Endodermal cell (in vitro differentiated cells): ENCODE data around the gene MAGOH. TPM values are rescaled to one million over a fixed set of nuclear protein-coding genes. Genes with fewer than 3 reads are reported as not detected.
A peak's percentile ranks its signal among the peaks of the same experiment; 100 is the strongest.

Source experiments
- DNase-seq: peaks from one replicate; pipeline ENCODE4 v3.0.0-alpha.2; 2017
- H3K27ac ChIP-seq: 2 replicates; pipeline ENCODE4 v1.5.1; 2013; ENCODE audit warnings: mild to moderate bottlenecking, low read depth, low read length, moderate library complexity
- H3K27me3 ChIP-seq: 2 replicates; pipeline ENCODE4 v1.6.1; 2013; ENCODE audit warnings: mild to moderate bottlenecking, low read length, moderate library complexity; ENCODE audit not compliant: insufficient read depth, control insufficient read depth, poor library complexity, severe bottlenecking
- H3K36me3 ChIP-seq: 2 replicates; pipeline ENCODE4 v1.7.0; 2013; ENCODE audit warnings: mild to moderate bottlenecking, low read length, moderate library complexity; ENCODE audit not compliant: control insufficient read depth, insufficient read depth
- H3K4me1 ChIP-seq: one replicate; pipeline ENCODE4 v1.7.0; 2013; ENCODE audit warnings: low read length; ENCODE audit not compliant: control insufficient read depth, insufficient read depth
- H3K4me3 ChIP-seq: 2 replicates; pipeline ENCODE4 v1.5.1; 2013; ENCODE audit warnings: mild to moderate bottlenecking, low read length, moderate library complexity
- H3K9ac ChIP-seq: 2 replicates; pipeline ENCODE4 v1.6.1; 2013; ENCODE audit warnings: mild to moderate bottlenecking, low read length, moderate library complexity; ENCODE audit not compliant: poor library complexity, severe bottlenecking; ENCODE audit errors: extremely low read depth
- H3K9me3 ChIP-seq: 2 replicates; pipeline ENCODE4 v1.6.1; 2013; ENCODE audit warnings: mild to moderate bottlenecking, low read length, moderate library complexity; ENCODE audit not compliant: control insufficient read depth
- H3K27ac Mint-ChIP-seq: 2 replicates; pipeline ENCODE4 v1.8.0; 2020; ENCODE audit warnings: mixed read lengths
- H3K27me3 Mint-ChIP-seq: 2 replicates; pipeline ENCODE4 v1.8.0; 2021; ENCODE audit warnings: mild to moderate bottlenecking, mixed read lengths; ENCODE audit not compliant: insufficient read depth
- H3K36me3 Mint-ChIP-seq: 2 replicates; pipeline ENCODE4 v1.8.0; 2020; ENCODE audit warnings: low read depth, mixed read lengths
- H3K4me1 Mint-ChIP-seq: 2 replicates; pipeline ENCODE4 v1.8.0; 2020; ENCODE audit warnings: mixed read lengths
- H3K4me3 Mint-ChIP-seq: 2 replicates; pipeline ENCODE4 v1.8.0; 2020; ENCODE audit warnings: mild to moderate bottlenecking, moderate library complexity, mixed read lengths
- H3K9me3 Mint-ChIP-seq: 2 replicates; pipeline ENCODE4 v1.8.0; 2020; ENCODE audit warnings: mild to moderate bottlenecking, mixed read lengths
- CTCF ChIP-seq: fragments of 200-600 bp; sonication (generic); conservative IDR thresholded peaks from 2 replicates; pipeline ENCODE4 v1.5.0; 2021; ENCODE audit warnings: antibody characterized with exemption, mild to moderate bottlenecking
- WGBS, 2 experiments: methylation state at CpG; one replicate each; pipeline versions ENCODE4 v1.1.5 to v1.1.7; 2013; ENCODE audit warnings: missing lambda C conversion rate in 2 of 2, mixed read lengths in 1 of 2; ENCODE audit not compliant: insufficient coverage in 1 of 2, insufficient read length in 1 of 2; 5-methylcytosine and 5-hydroxymethylcytosine counted together
- total RNA-seq, 2 donors: library from RNA; stranded (reverse); fragmentation: NEBNext Ultra II Directional in 1 of 2; extraction: Animal tissue kit (Norgen Biotek cat#: 25700) in 1 of 2; gene quantifications; 2 replicates in 1 of 2; 3 replicates in 1 of 2; pipeline ENCODE4 v1.2.1, GENCODE V29; 2021

Gene MAGOH
- total RNA-seq, 2 donors from 2014 or later, result 59.1 to 74.7 TPM

GRCh38 chr1:53267761-53268160, 29.4 kb upstream of the MAGOH start:
- Histone ChIP-seq H3K27ac (no peak overlapping the region), H3K9ac (no peak overlapping the region), H3K27me3 (no peaks in the 10 kb centered on the region), H3K36me3 (peaks cover 60% of the 10 kb centered on the region), H3K4me1 (no peaks in the 10 kb centered on the region), H3K4me3 (no peak overlapping the region), H3K9me3 (no peaks in the 10 kb centered on the region)
- no peaks in the 10 kb centered on the region for H3K9me3 Mint-ChIP-seq
- H3K4me3 Mint-ChIP-seq, result no peak overlapping the region
- peaks cover 64% of the 10 kb centered on the region for H3K36me3 Mint-ChIP-seq
- no peaks in the 10 kb centered on the region for H3K4me1 Mint-ChIP-seq
- no peak for TF ChIP-seq CTCF
- H3K27ac Mint-ChIP-seq, result no peak overlapping the region
- H3K27me3 Mint-ChIP-seq, result no peaks in the 10 kb centered on the region
- DNase-seq, result no peak

- H3K27me3 ChIP-seq, result no peaks in the 10 kb centered on the region
- no peaks in the 10 kb centered on the region for H3K4me1 Mint-ChIP-seq
- H3K9me3 ChIP-seq, result no peaks in the 10 kb centered on the region
- no peaks in the 10 kb centered on the region for H3K27me3 Mint-ChIP-seq
- H3K27ac ChIP-seq, result no peak overlapping the region
- no peaks in the 10 kb centered on the region for H3K9me3 Mint-ChIP-seq
- H3K4me3 Mint-ChIP-seq, result no peak overlapping the region
- no peak overlapping the region for H3K4me3 ChIP-seq
- peak; percentile 71 for DNase-seq
- H3K36me3 ChIP-seq, result peaks cover 72% of the 10 kb centered on the region
- H3K4me1 ChIP-seq, result no peaks in the 10 kb centered on the region
- no peak overlapping the region for H3K9ac ChIP-seq
- TF ChIP-seq CTCF, result peak; percentile 72
- H3K27ac Mint-ChIP-seq, result no peak overlapping the region
- peaks cover 57% of the 10 kb centered on the region for H3K36me3 Mint-ChIP-seq
Observed at GRCh38 chr1:53266038-53266437, 27.7 kb upstream of the MAGOH start.

GRCh38 chr1:53265581-53265980, 27.3 kb upstream of the MAGOH start:
- TF ChIP-seq CTCF, result no peak
- H3K4me1 ChIP-seq, result no peaks in the 10 kb centered on the region
- H3K27ac Mint-ChIP-seq, result no peak overlapping the region
- no peaks in the 10 kb centered on the region for H3K27me3 Mint-ChIP-seq
- H3K36me3 Mint-ChIP-seq, result peaks cover 57% of the 10 kb centered on the region
- DNase-seq, result no peak
- H3K36me3 ChIP-seq, result peaks cover 72% of the 10 kb centered on the region
- H3K9ac ChIP-seq, result no peak overlapping the region
- no peak overlapping the region for H3K27ac ChIP-seq
- H3K9me3 ChIP-seq, result no peaks in the 10 kb centered on the region
- no peak overlapping the region for H3K4me3 ChIP-seq
- WGBS, 2 experiments, result 93 to 100% methylated on average over 2 to 3 of the region's 4 CpGs
- no peaks in the 10 kb centered on the region for H3K27me3 ChIP-seq
- no peaks in the 10 kb centered on the region for H3K9me3 Mint-ChIP-seq
- no peak overlapping the region for H3K4me3 Mint-ChIP-seq
- no peaks in the 10 kb centered on the region for H3K4me1 Mint-ChIP-seq
